C4-2B (cell line): ENCODE results near the gene CDC42EP1.

ENCODE experiments used
- ZFX ChIP-seq: fragments of 450-650 bp; IDR thresholded peaks from 2 replicates; pipeline ENCODE4 v1.6.1; 2017
- TF ChIP-seq, protein P1 (sequence below): fragments of 450-650 bp; conservative IDR thresholded peaks from 2 replicates; pipeline ENCODE4 v1.5.1; 2017; ENCODE audit warnings: mild to moderate bottlenecking

GRCh38 chr22:37557321-37558001 is 2.8 kb upstream of the CDC42EP1 start:
- TF ChIP-seq, protein P1, sequence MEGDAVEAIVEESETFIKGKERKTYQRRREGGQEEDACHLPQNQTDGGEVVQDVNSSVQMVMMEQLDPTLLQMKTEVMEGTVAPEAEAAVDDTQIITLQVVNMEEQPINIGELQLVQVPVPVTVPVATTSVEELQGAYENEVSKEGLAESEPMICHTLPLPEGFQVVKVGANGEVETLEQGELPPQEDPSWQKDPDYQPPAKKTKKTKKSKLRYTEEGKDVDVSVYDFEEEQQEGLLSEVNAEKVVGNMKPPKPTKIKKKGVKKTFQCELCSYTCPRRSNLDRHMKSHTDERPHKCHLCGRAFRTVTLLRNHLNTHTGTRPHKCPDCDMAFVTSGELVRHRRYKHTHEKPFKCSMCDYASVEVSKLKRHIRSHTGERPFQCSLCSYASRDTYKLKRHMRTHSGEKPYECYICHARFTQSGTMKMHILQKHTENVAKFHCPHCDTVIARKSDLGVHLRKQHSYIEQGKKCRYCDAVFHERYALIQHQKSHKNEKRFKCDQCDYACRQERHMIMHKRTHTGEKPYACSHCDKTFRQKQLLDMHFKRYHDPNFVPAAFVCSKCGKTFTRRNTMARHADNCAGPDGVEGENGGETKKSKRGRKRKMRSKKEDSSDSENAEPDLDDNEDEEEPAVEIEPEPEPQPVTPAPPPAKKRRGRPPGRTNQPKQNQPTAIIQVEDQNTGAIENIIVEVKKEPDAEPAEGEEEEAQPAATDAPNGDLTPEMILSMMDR, result no peak
- TF ChIP-seq ZFX, result no peak
